ENCODE results near the gene NUDT16L1. TPM values are rescaled to one million over a fixed set of nuclear protein-coding genes. Genes with fewer than 3 reads are reported as not detected.
"Not testable (repeated sequence)": the region's sequence is repeated elsewhere in the genome, so short reads cannot be mapped to it uniquely, and the experiment has no call there.

Gene NUDT16L1
- total RNA-seq, result 35.4 and 36.1 TPM in 2 replicates

DNA sequence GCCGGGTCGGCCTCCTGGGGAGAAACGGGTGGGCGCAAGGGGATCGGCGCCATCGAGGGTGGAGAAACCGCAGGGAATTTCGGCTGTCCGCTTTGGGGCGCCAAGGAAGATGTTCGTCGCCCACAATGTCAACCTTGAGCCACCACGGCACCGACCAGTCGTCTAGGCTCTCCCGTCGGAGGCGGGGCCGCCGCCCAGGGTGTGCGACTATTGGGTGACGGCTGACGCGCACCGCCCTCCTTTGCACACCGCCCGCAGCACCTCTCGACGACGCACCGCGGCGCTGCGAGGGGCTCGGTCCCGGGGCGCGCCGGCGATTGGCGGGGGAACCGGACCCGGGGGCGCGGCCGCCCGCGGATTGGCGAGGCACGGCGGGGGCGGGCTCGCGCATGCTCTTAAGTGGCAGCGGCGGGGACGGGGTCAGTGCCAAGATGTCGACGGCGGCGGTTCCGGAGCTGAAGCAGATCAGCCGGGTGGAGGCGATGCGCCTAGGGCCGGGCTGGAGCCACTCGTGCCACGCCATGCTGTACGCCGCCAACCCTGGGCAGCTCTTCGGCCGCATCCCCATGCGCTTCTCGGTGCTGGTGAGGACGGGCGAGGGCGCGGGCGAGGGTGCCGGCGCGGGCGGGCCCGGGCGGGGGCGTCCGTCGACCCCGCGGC, at the start of gene NUDT16L1:
Gene NUDT16L1 (plus strand): TSS at position 267 of the 660 bp plus-strand sequence. CDS start 165 bp downstream, at position 432.
- peak within 1 kb of the TSS; percentile 84 for H3K4me3 Mint-ChIP-seq
- peak; percentile 100 for DNase-seq
- intact Hi-C loops (cut with micrococcal nuclease), result loop anchor here (1.0 kb wide), 3 partner anchors 17 to 77 kb away; partner anchors contain the start of genes ANKS3 and DNAAF8
- H3K27me3 Mint-ChIP-seq, result no peaks in the 10 kb centered on the region
- H3K4me1 Mint-ChIP-seq, result peaks cover 11% of the 10 kb centered on the region
- H3K9me3 Mint-ChIP-seq, result no peaks in the 10 kb centered on the region
- peak within 1 kb of the TSS; percentile 78 for H3K27ac Mint-ChIP-seq
- peaks cover 8% of the 10 kb centered on the region for H3K36me3 Mint-ChIP-seq (ENCODE audit: low read depth)

DNA sequence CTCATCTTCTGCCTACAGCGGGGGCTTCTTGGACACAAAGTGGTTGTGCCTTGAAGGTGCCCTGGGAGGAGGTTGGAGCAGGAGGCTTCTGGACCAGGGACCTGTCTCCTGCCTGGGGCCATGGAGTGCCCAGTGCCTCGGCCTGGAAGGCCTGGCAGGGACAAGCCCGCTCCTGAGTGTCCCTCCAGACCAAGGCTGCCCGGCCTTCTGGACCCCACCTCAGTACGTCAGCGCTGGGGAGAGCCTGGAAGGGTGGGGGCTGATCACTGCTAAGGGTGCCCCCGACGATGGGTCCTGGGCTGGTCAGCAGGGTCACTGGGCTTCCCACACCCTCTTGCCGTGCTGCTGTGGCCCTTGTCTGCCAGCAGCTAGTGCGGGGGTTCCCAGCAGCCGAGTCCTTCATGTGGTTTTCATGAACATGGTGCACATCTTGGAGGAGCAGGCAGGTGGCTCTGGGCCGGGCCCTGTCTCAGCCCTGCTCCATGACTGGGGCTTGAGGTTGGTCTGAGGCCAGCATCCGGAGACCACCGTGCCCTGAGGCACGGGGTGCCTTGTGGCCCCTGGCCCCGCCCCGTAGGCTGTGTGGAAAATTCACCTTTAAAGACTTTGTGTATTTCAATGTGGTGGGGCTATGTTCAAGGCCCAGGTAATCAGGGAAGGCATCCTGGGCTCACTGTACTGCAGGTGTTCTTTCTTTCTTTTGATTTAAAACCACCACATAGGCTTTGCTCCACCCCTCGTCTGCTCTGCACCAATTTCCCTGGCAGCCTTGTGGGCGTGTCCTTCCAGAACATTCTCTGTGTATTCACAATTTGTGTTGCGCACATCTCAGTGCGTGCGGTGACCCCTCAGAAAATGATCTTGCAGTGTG, 46.4 kb upstream of the NUDT16L1 start:
- H3K9me3 Mint-ChIP-seq, result no peaks in the 10 kb centered on the region
- DNase-seq, result peak; percentile 64
- intact Hi-C loops (cut with micrococcal nuclease), result no loop called here
- no peaks in the 10 kb centered on the region for H3K27me3 Mint-ChIP-seq
- no peak overlapping the region for H3K27ac Mint-ChIP-seq
- H3K4me1 Mint-ChIP-seq, result peaks cover 26% of the 10 kb centered on the region
- no peak overlapping the region for H3K4me3 Mint-ChIP-seq
- peaks cover 24% of the 10 kb centered on the region for H3K36me3 Mint-ChIP-seq (ENCODE audit: low read depth)

DNA sequence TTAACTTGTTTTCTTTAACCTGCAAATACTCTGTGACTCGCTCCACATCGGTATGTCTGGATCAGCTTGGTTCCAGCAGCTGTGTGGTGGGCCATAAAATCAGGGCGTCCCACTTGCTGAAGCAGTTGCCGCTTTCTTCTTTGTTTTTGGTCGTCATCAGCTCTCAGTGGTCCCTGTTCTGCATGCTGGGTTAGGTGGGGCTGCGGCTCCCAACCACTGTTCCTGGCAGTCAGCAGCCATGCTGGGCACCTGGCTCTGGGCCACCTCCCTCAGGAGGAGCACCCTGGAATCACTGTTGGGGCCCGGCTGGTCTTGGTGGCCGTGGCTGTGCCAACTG, 45.8 kb upstream of the NUDT16L1 start:
- intact Hi-C loops (cut with micrococcal nuclease), result no loop called here
- Mint-ChIP-seq H3K36me3 (ENCODE audit: low read depth) (peaks cover 24% of the 10 kb centered on the region), H3K27me3 (no peaks in the 10 kb centered on the region), H3K4me3 (no peak overlapping the region), H3K9me3 (no peaks in the 10 kb centered on the region), H3K27ac (no peak overlapping the region), H3K4me1 (peaks cover 26% of the 10 kb centered on the region)
- DNase-seq, result no peak

DNA sequence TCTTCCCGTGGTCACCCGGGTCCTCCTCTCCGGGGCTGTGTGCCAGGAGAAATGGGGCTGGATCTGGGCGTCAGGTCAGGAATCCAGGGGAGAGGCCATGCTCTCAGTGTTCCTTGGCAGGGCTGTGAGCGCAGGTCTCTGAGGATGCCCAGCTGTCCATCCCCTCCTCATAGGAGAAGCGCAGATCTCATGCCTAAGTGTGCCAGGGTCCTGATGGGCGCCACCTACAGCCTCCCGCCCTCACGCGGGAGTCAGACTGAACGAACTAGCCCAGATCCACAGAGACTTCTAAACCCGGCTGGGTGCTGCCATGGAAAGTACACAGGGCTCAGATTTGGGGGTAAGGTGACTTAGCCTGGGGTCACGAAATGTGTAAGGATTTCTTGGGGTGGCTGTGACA, 44.4 kb upstream of the NUDT16L1 start:
- Mint-ChIP-seq H3K36me3 (ENCODE audit: low read depth) (peaks cover 30% of the 10 kb centered on the region), H3K27ac (peak overlapping the region; percentile 69), H3K9me3 (no peaks in the 10 kb centered on the region), H3K4me3 (no peak overlapping the region), H3K27me3 (no peaks in the 10 kb centered on the region), H3K4me1 (peaks cover 25% of the 10 kb centered on the region)
- intact Hi-C loops (cut with micrococcal nuclease), result no loop called here
- no peak for DNase-seq

DNA sequence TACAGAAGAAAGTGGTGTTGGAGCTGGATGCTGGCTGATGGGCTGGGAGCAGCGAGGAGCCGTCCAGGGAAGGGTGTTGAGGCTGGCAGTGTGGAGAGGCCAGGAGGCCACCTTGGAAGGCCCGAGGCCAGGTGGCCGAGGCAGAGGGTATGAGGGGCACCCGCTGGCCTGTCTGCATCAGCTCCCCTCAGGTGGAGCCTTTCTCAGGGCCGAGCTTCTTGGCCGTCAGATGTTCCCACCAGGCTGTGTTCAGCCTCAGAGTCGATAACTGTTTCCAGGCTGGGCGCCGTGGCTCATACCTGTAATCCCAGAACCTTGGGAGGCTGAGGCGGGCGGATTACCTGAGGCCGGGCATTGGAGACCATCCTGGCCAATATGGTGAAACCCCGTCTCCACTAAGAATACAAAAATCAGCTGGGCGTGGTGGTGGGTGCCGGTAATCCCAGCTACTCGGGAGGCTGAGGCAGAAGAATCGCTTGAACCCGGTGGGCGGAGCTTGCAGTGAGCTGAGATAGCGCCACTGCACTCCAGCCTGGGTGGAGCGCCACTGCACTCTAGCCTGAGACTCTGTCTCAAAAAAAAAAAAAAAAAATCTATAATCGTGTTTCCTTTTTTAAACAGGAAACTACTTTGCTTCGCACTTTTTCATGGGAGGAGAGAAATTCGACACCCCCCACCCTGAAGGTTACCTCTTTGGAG, 43.5 kb upstream of the NUDT16L1 start:
- no peak overlapping the region for H3K4me3 Mint-ChIP-seq
- DNase-seq, result peak; percentile 72
- peaks cover 25% of the 10 kb centered on the region for H3K4me1 Mint-ChIP-seq
- H3K36me3 Mint-ChIP-seq (ENCODE audit: low read depth), result peaks cover 34% of the 10 kb centered on the region
- no peaks in the 10 kb centered on the region for H3K9me3 Mint-ChIP-seq
- no peaks in the 10 kb centered on the region for H3K27me3 Mint-ChIP-seq
- intact Hi-C loops (cut with micrococcal nuclease), result no loop called here
- H3K27ac Mint-ChIP-seq, result peak overlapping the region; percentile 69

DNA sequence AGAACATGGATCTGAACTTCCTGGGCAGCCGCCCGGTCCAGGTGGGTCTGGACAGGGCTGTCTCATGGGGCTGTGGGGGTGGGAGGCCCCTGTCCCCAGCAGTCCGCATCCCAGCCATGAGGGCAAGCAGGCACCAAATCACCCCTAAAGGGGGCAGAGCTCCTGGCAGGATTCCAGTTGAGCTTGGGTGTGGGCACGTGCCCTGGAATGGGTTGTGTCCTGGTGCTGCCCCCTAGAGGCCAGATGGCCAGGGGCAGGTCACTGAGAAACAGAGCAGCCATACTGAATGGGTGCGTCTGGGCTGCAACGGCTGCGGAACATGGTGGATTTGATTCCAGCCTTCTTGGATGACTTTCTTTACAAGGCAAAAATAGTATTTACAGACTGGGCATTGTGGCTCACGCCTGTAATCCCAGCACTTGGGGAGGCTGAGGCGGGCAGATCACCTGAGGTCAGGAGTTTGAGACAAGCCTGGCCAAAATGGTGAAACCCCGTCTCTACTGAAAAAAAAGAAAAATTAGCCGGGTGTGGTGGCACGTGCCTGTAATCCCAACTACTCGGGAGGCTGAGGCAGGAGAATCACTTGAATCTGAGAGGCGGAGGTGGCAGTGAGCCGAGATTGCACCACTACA, 42.8 kb upstream of the NUDT16L1 start:
- Mint-ChIP-seq H3K36me3 (ENCODE audit: low read depth) (peaks cover 34% of the 10 kb centered on the region), H3K4me1 (peaks cover 20% of the 10 kb centered on the region), H3K27ac (peak overlapping the region; percentile 32)
- intact Hi-C loops (cut with micrococcal nuclease); H3K9me3 Mint-ChIP-seq; H3K4me3 Mint-ChIP-seq; H3K27me3 Mint-ChIP-seq: not testable (repeated sequence)
- DNase-seq, result peak; percentile 91

DNA sequence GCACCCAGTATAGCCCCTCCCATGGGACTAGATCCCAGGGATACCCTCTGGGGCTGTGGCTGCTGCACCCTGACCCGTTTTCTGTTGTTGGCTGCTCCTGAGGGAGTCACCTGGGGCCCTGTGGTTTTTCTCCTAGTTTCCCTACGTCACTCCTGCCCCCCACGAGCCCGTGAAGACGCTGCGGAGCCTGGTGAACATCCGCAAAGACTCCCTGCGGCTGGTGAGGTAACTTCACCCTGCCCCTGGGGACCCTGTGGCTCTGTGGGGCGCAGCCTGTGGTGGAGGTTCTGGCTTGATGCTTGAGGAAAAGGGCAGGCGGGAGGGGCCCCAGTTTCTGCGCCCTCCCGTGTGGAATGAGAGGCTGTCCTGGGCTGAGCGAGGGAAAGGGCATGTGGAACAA, 41.5 kb upstream of the NUDT16L1 start:
- no peak overlapping the region for H3K27ac Mint-ChIP-seq
- H3K9me3 Mint-ChIP-seq, result no peaks in the 10 kb centered on the region
- H3K36me3 Mint-ChIP-seq (ENCODE audit: low read depth), result peaks cover 42% of the 10 kb centered on the region
- H3K4me1 Mint-ChIP-seq, result peaks cover 16% of the 10 kb centered on the region
- no peak for DNase-seq
- intact Hi-C loops (cut with micrococcal nuclease), result no loop called here
- no peaks in the 10 kb centered on the region for H3K27me3 Mint-ChIP-seq
- no peak overlapping the region for H3K4me3 Mint-ChIP-seq

DNA sequence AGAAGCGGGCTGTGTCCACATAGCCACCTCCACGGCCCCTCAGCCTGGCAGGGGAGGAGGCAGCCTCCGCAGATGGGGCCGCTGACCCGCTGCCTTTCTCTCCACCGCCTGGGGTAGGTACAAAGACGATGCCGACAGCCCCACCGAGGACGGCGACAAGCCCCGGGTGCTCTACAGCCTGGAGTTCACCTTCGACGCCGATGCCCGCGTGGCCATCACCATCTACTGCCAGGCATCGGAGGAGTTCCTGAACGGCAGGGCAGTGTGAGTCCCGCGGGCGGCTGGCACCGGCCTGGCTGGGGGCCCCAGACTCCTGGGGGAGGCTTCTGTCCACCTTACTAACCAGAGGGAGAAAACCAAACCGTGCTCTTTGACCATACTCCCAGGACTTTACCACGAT, 40.8 kb upstream of the NUDT16L1 start:
- peaks cover 45% of the 10 kb centered on the region for H3K36me3 Mint-ChIP-seq (ENCODE audit: low read depth)
- H3K9me3 Mint-ChIP-seq, result no peaks in the 10 kb centered on the region
- no peaks in the 10 kb centered on the region for H3K27me3 Mint-ChIP-seq
- H3K4me3 Mint-ChIP-seq, result no peak overlapping the region
- H3K27ac Mint-ChIP-seq, result no peak overlapping the region
- peaks cover 14% of the 10 kb centered on the region for H3K4me1 Mint-ChIP-seq
- intact Hi-C loops (cut with micrococcal nuclease), result no loop called here
- no peak for DNase-seq

DNA sequence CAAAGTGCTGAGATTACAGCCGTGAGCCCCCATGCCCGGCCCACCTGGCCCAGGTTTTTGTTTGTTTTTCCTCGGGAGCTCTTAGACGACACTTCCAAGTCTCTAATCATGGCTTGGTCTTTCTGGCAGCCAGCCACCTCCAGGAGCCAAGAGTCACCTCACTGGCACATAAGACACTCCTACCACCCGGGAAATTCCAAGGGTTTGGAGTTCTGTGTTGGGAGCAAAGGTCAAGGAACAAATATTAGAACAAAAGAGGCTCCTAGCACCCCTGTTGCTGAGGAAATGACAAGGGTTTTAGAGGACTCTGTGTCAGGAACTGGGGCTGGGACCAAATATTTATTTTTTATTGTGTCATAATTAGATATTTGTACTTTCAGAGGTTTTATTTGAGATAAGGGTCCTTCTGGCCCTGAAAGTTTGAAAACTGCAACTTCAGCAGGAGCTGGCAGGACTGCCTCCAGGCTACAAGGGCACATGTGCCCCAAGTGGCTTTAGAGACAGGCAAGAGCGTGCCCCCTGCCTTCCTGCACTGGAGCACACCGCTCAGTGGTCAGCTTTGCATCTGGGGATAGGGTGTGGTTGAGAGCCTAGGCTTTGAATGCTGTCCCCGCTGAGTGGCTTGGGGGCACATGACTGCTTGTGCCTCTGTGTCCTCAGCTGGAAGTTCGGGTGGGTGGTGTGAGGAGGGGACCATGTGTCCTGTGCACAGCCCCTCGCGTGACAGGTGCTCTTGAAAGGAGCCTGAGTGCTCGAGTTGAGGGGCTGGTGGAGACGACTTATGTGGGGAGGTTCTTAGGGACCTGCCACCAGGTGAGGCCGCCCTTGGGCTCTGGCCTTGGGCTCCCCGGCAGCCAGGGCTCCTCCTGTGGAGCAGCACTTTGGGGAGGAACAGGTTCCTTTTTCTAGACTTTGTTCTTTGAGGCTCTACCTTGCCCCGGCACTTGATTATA, 39.1 kb upstream of the NUDT16L1 start:
- Mint-ChIP-seq H3K27me3 (no peaks in the 10 kb centered on the region), H3K9me3 (no peaks in the 10 kb centered on the region), H3K27ac (no peak overlapping the region), H3K4me1 (peaks cover 11% of the 10 kb centered on the region), H3K4me3 (no peak overlapping the region), H3K36me3 (ENCODE audit: low read depth) (peaks cover 45% of the 10 kb centered on the region)
- no peak for DNase-seq
- intact Hi-C loops (cut with micrococcal nuclease), result no loop called here

DNA sequence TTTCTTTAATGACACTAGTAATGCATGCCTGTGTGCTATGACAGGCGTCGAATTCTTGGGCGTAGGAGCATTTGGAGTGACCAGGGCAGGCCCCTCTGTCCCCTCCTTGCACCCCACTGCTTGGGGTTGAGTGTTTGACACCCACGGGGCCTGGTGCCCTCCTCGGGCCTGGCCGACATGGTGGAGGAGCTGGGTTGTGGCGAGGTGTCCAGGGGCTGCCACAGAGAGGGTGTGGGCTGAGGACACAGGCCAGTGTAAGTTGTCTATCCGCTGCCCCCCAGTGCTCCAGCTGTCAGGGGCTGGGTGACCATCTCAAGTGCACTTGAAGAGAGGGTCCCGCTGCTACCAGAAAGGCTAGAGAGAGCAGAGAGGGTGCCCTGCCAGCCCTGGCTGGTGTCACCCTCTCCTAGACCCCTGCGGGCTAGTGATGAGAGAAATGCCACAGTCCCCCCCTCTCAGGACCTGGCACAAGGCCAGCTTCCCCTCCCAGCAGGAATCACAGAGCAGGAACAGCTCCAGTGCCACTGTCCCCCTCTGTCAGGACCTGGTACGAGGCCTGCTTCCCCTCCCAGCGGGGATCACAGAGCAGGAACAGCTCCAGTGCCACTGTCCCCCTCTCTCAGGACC, 38.3 kb upstream of the NUDT16L1 start:
- Mint-ChIP-seq H3K9me3 (no peaks in the 10 kb centered on the region), H3K4me3 (no peak overlapping the region), H3K27ac (no peak overlapping the region), H3K4me1 (peaks cover 14% of the 10 kb centered on the region), H3K27me3 (no peaks in the 10 kb centered on the region), H3K36me3 (ENCODE audit: low read depth) (peaks cover 45% of the 10 kb centered on the region)
- intact Hi-C loops (cut with micrococcal nuclease), result no loop called here
- no peak for DNase-seq

DNA sequence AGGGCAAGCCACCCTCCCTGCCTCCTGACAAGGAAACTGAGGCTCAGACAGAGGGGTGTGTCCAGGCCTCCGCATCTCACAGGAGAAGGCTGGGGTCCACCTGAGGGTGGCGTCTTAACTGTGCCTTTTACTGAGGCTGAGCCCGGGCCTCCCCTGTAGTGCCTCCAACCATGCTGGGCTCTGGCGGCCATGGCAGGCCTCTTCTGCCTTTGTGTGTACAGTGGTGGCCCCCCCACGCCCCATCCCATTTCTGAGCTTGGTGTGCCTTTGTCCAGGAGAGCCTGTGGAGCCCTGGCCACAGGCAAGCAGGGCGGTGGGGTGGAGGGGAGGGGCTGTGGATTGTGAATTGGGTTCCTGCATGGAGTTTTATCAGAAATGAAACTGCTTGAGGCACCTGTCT, 37.6 kb upstream of the NUDT16L1 start:
- no peak overlapping the region for H3K27ac Mint-ChIP-seq
- H3K36me3 Mint-ChIP-seq (ENCODE audit: low read depth), result peaks cover 39% of the 10 kb centered on the region
- H3K27me3 Mint-ChIP-seq, result no peaks in the 10 kb centered on the region
- no peaks in the 10 kb centered on the region for H3K9me3 Mint-ChIP-seq
- no peak overlapping the region for H3K4me3 Mint-ChIP-seq
- no peak for DNase-seq
- intact Hi-C loops (cut with micrococcal nuclease), result no loop called here
- peaks cover 16% of the 10 kb centered on the region for H3K4me1 Mint-ChIP-seq

DNA sequence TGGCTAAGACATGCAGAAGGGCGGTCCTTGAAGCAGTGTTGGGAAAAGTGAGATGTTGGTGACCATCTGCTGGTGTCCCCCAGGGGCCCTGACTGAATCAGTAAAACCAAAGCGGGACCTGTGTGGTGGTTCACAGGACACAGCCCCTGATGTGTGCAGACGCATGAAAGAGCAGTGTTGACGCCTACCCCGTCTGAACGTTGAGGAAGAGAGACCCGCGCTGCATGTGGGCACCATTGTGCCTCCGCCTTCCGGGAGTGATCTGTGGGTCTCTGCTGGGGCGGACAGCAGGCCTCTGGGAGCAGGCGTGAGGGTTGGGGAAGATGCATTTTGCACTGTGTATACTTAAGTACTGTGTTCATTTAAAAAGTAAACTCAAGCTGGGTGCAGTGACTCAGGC, 37.1 kb upstream of the NUDT16L1 start:
- intact Hi-C loops (cut with micrococcal nuclease), result no loop called here
- Mint-ChIP-seq H3K27me3 (no peaks in the 10 kb centered on the region), H3K4me3 (no peak overlapping the region), H3K36me3 (ENCODE audit: low read depth) (peaks cover 36% of the 10 kb centered on the region), H3K4me1 (peaks cover 20% of the 10 kb centered on the region), H3K9me3 (no peaks in the 10 kb centered on the region), H3K27ac (no peak overlapping the region)
- DNase-seq, result no peak
